ENCODE results near the gene AMZ2. TPM values are rescaled to one million over a fixed set of nuclear protein-coding genes. Genes with fewer than 3 reads are reported as not detected.

The AMZ2 gene
- total and polyA plus RNA-seq, 2 of the 8 experiments (the other 6 are each of a cell fraction or from before 2014, with no cell fraction given), result 49.5 to 71.0 TPM

DNA sequence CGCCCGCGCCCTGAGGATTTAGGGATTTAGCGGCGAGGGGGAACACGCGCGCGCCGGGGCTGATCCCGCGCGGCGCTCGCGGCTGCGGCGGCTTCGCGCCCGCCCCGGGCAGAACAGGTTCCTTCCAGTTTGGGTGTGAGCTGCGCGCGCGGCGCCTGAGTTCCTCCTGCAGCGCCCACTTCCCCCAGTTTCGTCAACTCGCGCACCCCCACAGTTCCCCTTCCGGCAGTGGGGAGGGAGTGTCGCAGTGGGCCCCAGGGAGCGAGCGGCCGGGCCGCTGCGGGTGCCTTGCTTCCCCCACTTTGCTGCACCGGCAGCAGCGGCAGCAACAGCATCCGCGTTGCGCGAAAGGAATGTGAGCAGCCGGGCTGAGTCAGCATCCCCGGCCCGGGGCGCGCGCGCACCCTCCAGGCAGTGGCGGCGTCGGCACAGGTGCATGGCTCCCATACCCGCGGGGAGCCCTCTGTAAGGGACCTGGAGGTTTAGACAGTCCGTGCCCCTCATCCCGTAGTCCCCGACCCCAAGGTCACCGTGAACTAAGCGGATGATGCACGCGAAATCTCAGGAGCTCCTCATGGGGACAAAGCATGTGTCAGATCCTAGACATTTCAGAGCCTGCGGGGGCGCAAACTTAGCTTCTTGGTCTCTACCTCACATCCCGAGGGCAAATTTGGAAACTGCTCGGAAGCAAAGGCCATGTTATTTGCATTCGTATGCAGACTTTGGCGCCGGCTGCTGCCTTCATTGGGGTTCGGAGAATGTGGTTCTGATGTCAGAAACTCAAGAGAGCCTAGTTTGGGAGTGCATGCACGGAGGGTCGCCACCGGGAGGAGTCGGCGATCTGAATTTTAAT lies 44.2 kb downstream of the AMZ2 start:
- peak overlapping the region; percentile 68 to 86 for H3K4me2 ChIP-seq (ENCODE audit: insufficient read depth in 1 of 2, low read depth in 2 of 2, low read length in 2 of 2)
- peak overlapping the region; percentile 41 to 67 (median 56) for H3K4me3 ChIP-seq (ENCODE audit: extremely low read depth in 1 of 4, insufficient read depth in 2 of 4, low read depth in 3 of 4, low read length in 4 of 4)
- 0 out of 2 replicates have a peak overlapping the region, but pooled peaks have one; percentile 44 for H3K27ac ChIP-seq (ENCODE audit: low read depth, low read length)
- WGBS, 2 experiments (ENCODE audit: extremely low coverage in 1 of 2, insufficient coverage in 1 of 2, insufficient read length in 1 of 2, insufficient replicate concordance in 2 of 2, low coverage in 1 of 2, low lambda C conversion rate in 2 of 2, missing lambda C conversion rate in 1 of 2), result 0% methylated on average over 59 of the region's 76 CpGs; no CpG with 5 or more reads in 1 of the 2 experiments
- no peaks in the 10 kb centered on the region for H3K79me1 ChIP-seq (ENCODE audit: low read depth, low read length)
- H3K56ac ChIP-seq (replicated peaks; ENCODE audit: insufficient read length, low read depth, low read length), result no peak overlapping the region
- peak overlapping the region; percentile 96 for H4K8ac ChIP-seq (ENCODE audit: extremely low read depth, insufficient read depth, low read length)
- H4K5ac ChIP-seq (ENCODE audit: insufficient read length, low read depth, low read length), result no peak overlapping the region
- H4K20me1 ChIP-seq (replicated peaks in 1 of 2; ENCODE audit: control insufficient read depth in 1 of 2, insufficient read depth in 2 of 2, low read length in 2 of 2), result peaks cover 0 to 3% of the 10 kb centered on the region in 2 experiments
- no peaks in the 10 kb centered on the region for H3K9me3 ChIP-seq (ENCODE audit: insufficient read depth in 2 of 2, low read depth in 1 of 2, low read length in 1 of 2)
- H3K9ac ChIP-seq (replicated peaks in 1 of 4; ENCODE audit: extremely low read depth in 1 of 4, low read depth in 3 of 4, low read length in 3 of 4), result peak overlapping the region; percentile 75 to 90 (median 76)
- peaks cover 18 to 39% (median 29%) of the 10 kb centered on the region in 4 experiments for H3K4me1 ChIP-seq (replicated peaks in 1 of 4; ENCODE audit: control insufficient read depth in 3 of 4, insufficient read depth in 4 of 4, low read length in 3 of 4)
- H3K18ac ChIP-seq (ENCODE audit: extremely low read depth, low read length), result peak overlapping the region; percentile 86
- H2BK120ac ChIP-seq (replicated peaks; ENCODE audit: low read depth, low read length), result no peak overlapping the region
- no peaks in the 10 kb centered on the region for H3K79me2 ChIP-seq (ENCODE audit: control insufficient read depth in 1 of 2, insufficient read depth in 2 of 2, low read length in 2 of 2)
- H3K23ac ChIP-seq (ENCODE audit: insufficient read length), result no peak overlapping the region
- DNase-seq (ENCODE audit: low read depth in 1 of 2, low spot score in 2 of 2), result peak in 1 of 2 experiments; percentile 85
- ChIA-PET POLR2A (ENCODE audit: partially characterized antibody) (interaction anchor here (0.6 to 3.6 kb wide), 17 partner anchors 11 to 273 kb away, joined by 3 to 18 read pairs (median 4); partner anchors contain the start of genes AMZ2, PRKAR1A and WIPI1), CTCF (ENCODE audit: partially characterized antibody) (interaction anchor here (0.6 to 2.1 kb wide), 14 partner anchors 11 to 173 kb away, joined by 3 to 8 read pairs (median 4); no protein-coding TSS in a partner anchor)
- H4K91ac ChIP-seq (replicated peaks; ENCODE audit: insufficient read length, low read length), result peak overlapping the region; percentile 89
- H3K14ac ChIP-seq (ENCODE audit: insufficient read length), result no peak overlapping the region
- H3K27me3 ChIP-seq (replicated peaks in 1 of 4; ENCODE audit: control insufficient read depth in 3 of 4, extremely low read depth in 1 of 4, insufficient read depth in 3 of 4, low read length in 3 of 4), result peaks cover 8 to 25% (median 24%) of the 10 kb centered on the region in 4 experiments
- H2BK15ac ChIP-seq (ENCODE audit: low read length), result peak overlapping the region; percentile 92; the same call in 1 of the 2 replicates
- FAIRE-seq, result no peak
- H3K4ac ChIP-seq (replicated peaks; ENCODE audit: insufficient read length, low read depth, low read length), result no peak overlapping the region
- H2AFZ ChIP-seq (ENCODE audit: low read length), result no peak overlapping the region
- H3K23me2 ChIP-seq (ENCODE audit: low read depth, low read length), result peaks cover 22% of the 10 kb centered on the region
- no peak overlapping the region for H2AK5ac ChIP-seq (ENCODE audit: low read depth, low read length)
- no peaks in the 10 kb centered on the region for H3K36me3 ChIP-seq (ENCODE audit: control insufficient read depth in 2 of 4, insufficient read depth in 4 of 4, low read length in 3 of 4)
- no peak overlapping the region for H2BK20ac ChIP-seq (ENCODE audit: low read length)
- peak overlapping the region; percentile 77; the same call in 1 of the 2 replicates for H2BK12ac ChIP-seq (ENCODE audit: low read depth, low read length)
- H2BK5ac ChIP-seq (ENCODE audit: low read depth, low read length), result 0 out of 2 replicates have a peak overlapping the region, but pooled peaks have one; percentile 44
- TF ChIP-seq SUZ12 (IDR thresholded peaks at IDR 0.05; ENCODE audit: low read length), result peak; percentile 42; the same call in 1 of the 2 replicates
- TF ChIP-seq MAX (IDR thresholded peaks at IDR 0.05), result peak; percentile 76
- TF ChIP-seq CHD1 (IDR thresholded peaks at IDR 0.05; ENCODE audit: low read depth, low read length), result no peak
- peak; percentile 51; the same call in 1 of the 2 replicates for TF ChIP-seq TEAD4 (IDR thresholded peaks at IDR 0.05; ENCODE audit: low read depth, low read length)
- no peak for TF ChIP-seq YY1 (IDR thresholded peaks at IDR 0.05; ENCODE audit: low read depth, low read length)
- TF ChIP-seq CTBP2 (IDR thresholded peaks at IDR 0.05; ENCODE audit: borderline replicate concordance, insufficient read depth, insufficient read length, low read length), result no peak
- TF ChIP-seq KDM4A (IDR thresholded peaks at IDR 0.05; ENCODE audit: low read depth, low read length, severe bottlenecking), result peak; percentile 89
- TF ChIP-seq RAD21 (IDR thresholded peaks at IDR 0.05 in 1 of 2, conservative IDR thresholded peaks at IDR 0.05 in 1 of 2; ENCODE audit: low read depth in 2 of 2, low read length in 2 of 2), result peak; percentile 24 to 46; a peak in 3 of 4 replicates
- TF ChIP-seq SP2 (IDR thresholded peaks at IDR 0.05; ENCODE audit: low read length), result no peak
- TF ChIP-seq BACH1 (IDR thresholded peaks at IDR 0.05; ENCODE audit: low read length), result peak; percentile 89

Data from H1 (cell line).